Aorta (tissue), 5 donors: Measurements from ENCODE around the gene ERC2. TPM values are rescaled to one million over a fixed set of nuclear protein-coding genes. Genes with fewer than 3 reads are reported as not detected.

Experiments used
- ATAC-seq: fragments of 200-7000 bp; cut with Tn5 transposase; one replicate; pipeline ENCODE4 v1.9.1; 2022; ENCODE audit warnings: moderate library complexity; ENCODE audit not compliant: low FRiP score
- DNase-seq, 2 donors: peaks; one replicate each; pipeline ENCODE4 v3.0.0-alpha.2; 2020
- H3K27ac ChIP-seq, 2 donors: one replicate each; pipeline ENCODE4 v1.5.1; 2013; ENCODE audit warnings: low read length in 2 of 2, mild to moderate bottlenecking in 2 of 2, moderate library complexity in 2 of 2, control low read depth in 1 of 2, inconsistent platforms in 1 of 2, low read depth in 1 of 2
- H3K27me3 ChIP-seq, 2 donors: one replicate each; pipeline ENCODE4 v1.6.1; 2013; ENCODE audit warnings: control low read depth in 1 of 2, low read length in 1 of 2, mild to moderate bottlenecking in 1 of 2, moderate library complexity in 1 of 2; ENCODE audit not compliant: insufficient read depth in 2 of 2, control insufficient read depth in 1 of 2
- H3K36me3 ChIP-seq, 2 donors: one replicate each; pipeline ENCODE4 v1.6.1; 2013; ENCODE audit warnings: control low read depth in 1 of 2, low read length in 1 of 2, mild to moderate bottlenecking in 1 of 2; ENCODE audit not compliant: insufficient read depth in 2 of 2, control insufficient read depth in 1 of 2
- H3K4me1 ChIP-seq, 2 donors: one replicate each; pipeline ENCODE4 v1.6.1; 2013; ENCODE audit warnings: low read length in 2 of 2, control low read depth in 1 of 2, mild to moderate bottlenecking in 1 of 2, moderate library complexity in 1 of 2; ENCODE audit not compliant: insufficient read depth in 2 of 2, control insufficient read depth in 1 of 2
- H3K4me3 ChIP-seq, 2 donors: one replicate each; pipeline ENCODE4 v1.5.1; 2013; ENCODE audit warnings: low read length in 2 of 2, control low read depth in 1 of 2, mild to moderate bottlenecking in 1 of 2
- H3K9me3 ChIP-seq: one replicate; pipeline ENCODE4 v1.6.1; 2013; ENCODE audit warnings: mild to moderate bottlenecking, low read length; ENCODE audit not compliant: control insufficient read depth
- WGBS, 2 donors: extraction: QIAGEN DNeasy Blood & Tissue Kit; methylation state at CpG; one replicate each; pipeline ENCODE4 v1.1.7; 2013; 5-methylcytosine and 5-hydroxymethylcytosine counted together
- intact Hi-C, 2 donors: fragments of 100-400 bp; cut with DNase I; formaldehyde crosslinking; loops; one replicate each; pipeline versions ENCODE4 v1.14.2 to v1.15.0; 2022
- polyA plus RNA-seq, 2 donors: library from polyadenylated mRNA; stranded (reverse); fragments of 200-250 nt; gene quantifications; one replicate each; pipeline ENCODE4 v1.2.3, GENCODE V29; 2013
- total RNA-seq, 2 donors: library from RNA; stranded (reverse); fragmentation: NEBNext Ultra II Directional; extraction: Animal tissue kit (Norgen Biotek cat#: 25700); gene quantifications; one replicate each; pipeline ENCODE4 v1.2.1, GENCODE V29; 2021
- donor health status: healthy with polysubstance abuse.
- donor health status: Bipolar disorder and iron deficiency.
- donor health status: DM: no; HTN: no; CAD: no.
- donor health status: DM: no; HTN: no; CAD: no.
- donor health status: DM: yes; HTN: yes; CAD: no.

Gene ERC2
- total and polyA plus RNA-seq, 4 donors, result 0.27 to 0.55 TPM; not detected in 2

DNA sequence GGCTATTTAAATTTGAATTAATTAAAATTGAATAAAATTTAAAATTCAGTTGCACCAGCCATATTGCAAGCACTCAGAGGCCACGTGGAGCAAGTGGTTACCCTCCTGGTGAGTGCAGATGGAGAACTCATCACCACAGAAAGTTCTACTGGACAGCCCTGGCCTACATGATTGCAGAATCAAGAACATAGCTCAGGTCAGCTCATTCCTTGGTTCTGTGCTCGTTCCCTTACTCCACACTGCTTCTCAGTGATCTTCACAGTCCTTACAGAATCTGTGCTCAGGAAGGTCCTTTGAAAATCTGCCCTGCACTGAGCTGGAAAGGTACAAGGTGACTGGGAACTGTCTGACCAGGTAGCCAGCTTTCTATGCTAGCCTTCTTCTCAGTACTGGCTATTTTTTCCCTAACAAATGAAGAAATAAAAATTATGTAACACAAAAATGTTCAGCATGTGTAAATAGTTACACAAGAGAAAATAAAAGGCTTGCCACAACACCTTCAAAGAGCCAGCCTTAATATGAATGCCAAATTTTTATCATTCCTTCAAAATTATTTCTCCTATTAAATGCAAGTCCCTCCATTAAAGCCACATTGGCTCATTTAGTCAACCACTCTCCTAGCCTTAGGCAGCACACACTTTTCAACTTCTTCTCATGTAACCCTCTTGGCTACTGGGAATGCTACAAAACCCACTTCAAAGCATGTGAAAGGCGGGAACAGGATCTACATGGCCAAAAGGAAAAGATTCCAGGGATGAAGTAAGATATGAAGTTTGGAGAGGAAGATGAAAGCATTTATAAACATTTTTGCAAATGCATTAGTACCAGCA is 654.8 kb downstream of the ERC2 start:
- DNase-seq (no peak), ATAC-seq (no peak)
- Histone ChIP-seq H3K9me3 (no peaks in the 10 kb centered on the region), H3K4me3 (no peak overlapping the region), H3K36me3 (no peaks in the 10 kb centered on the region), H3K27me3 (no peaks in the 10 kb centered on the region), H3K4me1 (no peaks in the 10 kb centered on the region), H3K27ac (no peak overlapping the region)
- WGBS, 2 donors, result 69 to 72% methylated on average over 3 of the region's 3 CpGs
- intact Hi-C loops, result no loop called here

DNA sequence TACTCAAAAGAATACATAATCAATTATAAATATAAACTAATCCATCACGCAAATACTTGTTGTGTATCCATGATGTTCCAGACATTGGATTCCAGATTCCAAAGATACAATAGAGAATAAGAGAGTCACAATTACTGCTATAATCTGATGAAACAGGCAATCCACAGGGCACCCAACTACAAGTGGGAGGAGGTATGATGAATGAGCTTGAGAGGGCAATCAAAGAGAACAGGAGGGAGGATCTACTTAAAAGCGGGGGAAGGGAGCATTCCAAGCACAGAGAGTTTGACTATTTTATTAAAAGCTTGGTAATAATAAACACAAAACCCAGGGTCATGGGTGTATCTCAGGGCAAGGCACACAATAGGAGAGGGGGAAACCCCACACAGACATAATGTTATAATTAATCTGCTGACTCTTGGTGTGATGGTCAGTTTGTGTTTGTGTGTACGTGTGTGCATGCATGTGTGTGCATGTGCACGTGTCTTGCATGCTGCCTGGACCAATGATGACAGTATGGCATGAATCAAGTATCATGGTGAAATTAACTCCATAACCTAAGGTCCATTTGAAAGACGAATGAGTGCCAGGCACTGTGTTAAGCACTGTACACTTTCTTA is 655.8 kb downstream of the ERC2 start:
- intact Hi-C loops, result no loop called here
- 76 to 91% methylated on average over 5 of the region's 5 CpGs for WGBS, 2 donors
- ATAC-seq (no peak), DNase-seq (no peak)
- Histone ChIP-seq H3K4me1 (no peaks in the 10 kb centered on the region), H3K9me3 (no peaks in the 10 kb centered on the region), H3K36me3 (no peaks in the 10 kb centered on the region), H3K27ac (no peak overlapping the region), H3K4me3 (no peak overlapping the region), H3K27me3 (no peaks in the 10 kb centered on the region)

DNA sequence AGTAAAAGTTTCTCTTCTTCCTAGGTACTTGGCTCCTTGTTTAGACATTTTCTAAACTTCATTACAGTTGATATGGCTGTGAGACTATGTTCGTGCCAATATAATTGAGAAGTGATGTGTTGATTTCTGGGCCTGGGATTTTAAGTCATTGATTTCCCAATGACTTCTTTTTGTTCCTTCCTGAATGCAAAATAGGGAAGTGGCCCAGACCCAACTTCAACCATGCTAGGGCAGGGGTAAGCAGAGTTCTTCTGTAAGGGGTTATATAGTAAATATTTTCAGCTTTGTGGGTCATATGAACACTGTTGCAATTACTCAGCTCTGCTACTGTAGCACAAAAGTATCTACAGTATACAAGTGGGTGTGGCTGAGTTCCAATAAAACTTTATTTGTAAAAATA is 661.1 kb downstream of the ERC2 start:
- Histone ChIP-seq H3K36me3 (no peaks in the 10 kb centered on the region), H3K27me3 (no peaks in the 10 kb centered on the region), H3K4me3 (no peak overlapping the region), H3K4me1 (no peaks in the 10 kb centered on the region), H3K9me3 (no peaks in the 10 kb centered on the region), H3K27ac (no peak overlapping the region)
- intact Hi-C loops, result no loop called here
- 85 to 96% methylated on average over 1 of the region's 1 CpG for WGBS, 2 donors
- DNase-seq, result no peak
- no peak for ATAC-seq

DNA sequence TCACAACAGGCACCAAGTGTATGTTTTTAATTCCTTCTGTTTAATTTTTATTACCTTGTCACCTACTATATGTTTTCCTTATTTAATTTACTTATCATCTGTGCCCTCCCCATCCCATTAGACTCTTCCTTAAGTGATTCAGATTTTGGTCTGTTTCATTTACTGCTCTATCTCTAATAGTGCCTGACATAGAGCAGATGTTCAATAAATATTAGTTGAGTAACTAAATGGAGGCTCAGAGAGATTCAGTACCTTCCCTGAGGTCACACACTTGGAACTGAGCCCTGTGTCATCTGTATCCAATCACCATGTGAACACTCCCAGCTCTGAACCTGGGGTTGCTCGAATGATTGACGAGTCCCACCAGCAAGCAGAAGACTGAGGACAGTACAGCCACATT is 663.1 kb downstream of the ERC2 start:
- intact Hi-C loops, result no loop called here
- H3K9me3 ChIP-seq, result no peaks in the 10 kb centered on the region
- H3K36me3 ChIP-seq, result no peaks in the 10 kb centered on the region
- H3K27ac ChIP-seq, result no peak overlapping the region
- no peaks in the 10 kb centered on the region for H3K27me3 ChIP-seq
- H3K4me1 ChIP-seq, result no peaks in the 10 kb centered on the region
- ATAC-seq, result no peak
- WGBS, 2 donors, result 84 to 85% methylated on average over 2 of the region's 2 CpGs
- no peak overlapping the region for H3K4me3 ChIP-seq
- no peak for DNase-seq

DNA sequence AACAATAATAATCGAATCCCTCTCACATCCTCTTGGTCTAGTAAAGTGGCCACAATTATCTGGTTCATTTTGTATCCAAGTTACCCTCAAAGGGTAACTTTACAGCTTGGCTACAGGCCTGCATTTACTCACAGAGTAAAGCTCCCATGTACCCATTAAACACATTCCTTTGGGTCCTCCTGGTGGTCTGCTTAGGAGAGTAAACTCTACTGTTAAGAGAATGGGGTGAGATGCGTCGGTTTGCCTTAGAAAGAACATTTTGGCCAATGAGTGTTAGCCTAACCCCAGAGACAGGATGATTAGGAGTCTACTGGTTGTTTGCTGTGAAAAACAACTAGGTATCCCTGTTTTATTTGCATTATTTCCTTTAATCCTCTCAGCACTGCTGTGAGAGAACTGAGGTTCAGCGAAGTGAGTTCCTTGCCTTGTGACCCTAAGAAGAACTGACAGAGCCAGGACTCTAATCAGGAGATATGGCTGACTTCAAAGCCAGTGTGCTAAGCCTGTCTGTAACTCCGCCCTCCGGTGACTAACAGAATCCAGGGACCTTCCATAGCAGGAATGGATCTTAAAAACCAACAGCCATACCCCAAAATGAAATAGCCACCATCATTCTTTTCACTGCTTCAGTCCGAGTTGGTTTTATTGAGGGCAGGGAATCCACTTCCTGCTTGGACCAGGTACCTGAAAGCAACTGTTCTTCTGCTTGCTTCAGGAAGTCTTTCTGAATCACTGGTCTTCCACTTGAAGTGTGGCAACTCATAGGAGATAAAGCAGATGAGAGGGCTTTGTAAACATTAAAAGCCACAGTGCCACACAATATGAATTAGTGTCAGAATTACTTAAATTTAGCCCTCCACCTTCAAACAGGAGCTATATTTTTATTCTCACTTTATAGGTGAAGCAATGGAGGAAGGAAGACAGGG is 663.8 kb downstream of the ERC2 start:
- ATAC-seq (no peak), DNase-seq (no peak)
- intact Hi-C loops, result no loop called here
- no peak overlapping the region for H3K4me3 ChIP-seq
- no peaks in the 10 kb centered on the region for H3K9me3 ChIP-seq
- 84 to 89% methylated on average over 7 of the region's 7 CpGs for WGBS, 2 donors
- no peaks in the 10 kb centered on the region for H3K4me1 ChIP-seq
- H3K36me3 ChIP-seq, result no peaks in the 10 kb centered on the region
- no peak overlapping the region for H3K27ac ChIP-seq
- H3K27me3 ChIP-seq, result no peaks in the 10 kb centered on the region

DNA sequence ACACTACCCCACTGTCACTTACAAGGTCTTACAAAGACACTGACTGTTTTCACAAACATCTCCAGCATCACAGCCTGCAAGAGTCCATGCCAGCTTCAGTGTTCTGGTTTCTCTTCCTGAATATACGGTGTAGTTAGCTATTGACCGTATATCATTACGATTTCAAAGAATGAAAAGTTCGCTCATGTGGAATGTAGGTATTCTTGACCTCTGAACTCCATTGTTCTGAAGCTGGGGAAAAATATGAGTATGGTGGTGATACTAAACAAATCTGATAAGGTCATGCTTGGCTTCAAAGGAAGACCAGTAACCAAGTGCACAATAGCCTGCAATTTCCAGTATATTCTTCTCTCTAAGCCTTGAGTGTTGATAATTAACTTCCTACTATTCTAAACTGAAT is 665.5 kb downstream of the ERC2 start:
- Histone ChIP-seq H3K27ac (no peak overlapping the region), H3K4me1 (no peaks in the 10 kb centered on the region), H3K4me3 (no peak overlapping the region), H3K36me3 (no peaks in the 10 kb centered on the region), H3K27me3 (no peaks in the 10 kb centered on the region), H3K9me3 (no peaks in the 10 kb centered on the region)
- intact Hi-C loops, result no loop called here
- ATAC-seq (no peak), DNase-seq (no peak)
- 84 to 89% methylated on average over 4 of the region's 4 CpGs for WGBS, 2 donors

DNA sequence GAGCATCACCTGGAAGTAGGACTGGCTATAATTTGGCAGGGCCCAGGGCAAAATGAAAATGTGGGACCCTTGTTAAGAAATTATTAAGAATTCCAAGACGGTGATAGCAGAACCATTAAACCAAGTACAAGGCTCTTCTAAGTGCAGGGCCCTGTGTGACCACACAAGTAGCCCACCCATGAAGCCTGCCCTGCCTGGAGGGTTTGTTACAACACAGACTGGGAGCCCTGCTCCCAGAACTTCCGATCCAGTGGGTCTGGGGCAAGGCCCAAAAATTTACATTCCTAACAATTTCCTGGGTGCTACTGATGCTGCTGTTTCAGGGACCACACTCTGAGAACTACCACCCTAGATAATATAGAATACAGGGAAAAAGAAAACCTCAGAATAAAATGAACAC is 666.6 kb downstream of the ERC2 start:
- intact Hi-C loops, result no loop called here
- DNase-seq (no peak), ATAC-seq (no peak)
- WGBS, 2 donors, result 60 to 67% methylated on average over 2 of the region's 2 CpGs
- Histone ChIP-seq H3K27me3 (no peaks in the 10 kb centered on the region), H3K27ac (no peak overlapping the region), H3K4me3 (no peak overlapping the region), H3K36me3 (no peaks in the 10 kb centered on the region), H3K9me3 (no peaks in the 10 kb centered on the region), H3K4me1 (no peaks in the 10 kb centered on the region)

DNA sequence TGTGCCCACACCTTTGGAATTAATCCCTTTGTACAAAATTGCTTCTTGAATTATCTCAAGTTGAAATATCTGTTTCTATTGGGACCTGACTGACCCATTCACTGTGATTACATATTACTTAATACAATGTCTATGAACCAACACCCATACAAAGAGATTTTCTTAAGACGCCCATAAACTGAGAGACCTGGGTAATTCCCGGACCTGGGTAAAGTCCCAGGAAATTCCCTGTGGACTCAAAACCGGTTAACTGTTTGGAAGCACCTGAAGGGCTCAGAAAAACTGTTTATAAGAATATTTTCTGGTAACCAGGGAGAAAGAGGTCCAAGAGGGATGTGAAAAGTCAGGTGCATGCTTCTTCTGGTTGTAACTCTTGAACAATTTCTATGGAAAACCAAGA is 667.2 kb downstream of the ERC2 start:
- Histone ChIP-seq H3K27ac (no peak overlapping the region), H3K27me3 (no peaks in the 10 kb centered on the region), H3K9me3 (no peaks in the 10 kb centered on the region), H3K36me3 (no peaks in the 10 kb centered on the region), H3K4me1 (no peaks in the 10 kb centered on the region), H3K4me3 (no peak overlapping the region)
- no peak for DNase-seq
- 71 to 78% methylated on average over 3 of the region's 3 CpGs for WGBS, 2 donors
- intact Hi-C loops, result no loop called here
- ATAC-seq, result no peak
